Subcutaneous adipose tissue (tissue), 4 donors: Measurements from ENCODE around the gene HOXA6. TPM values are rescaled to one million over a fixed set of nuclear protein-coding genes. Genes with fewer than 3 reads are reported as not detected.

ENCODE experiments used
- total RNA-seq, 4 donors: library from RNA; depleted of rRNA; stranded (reverse); fragments of >200 nt; gene quantifications; one replicate each; pipeline ENCODE4 v1.1.0, GENCODE V29; 2016
- TF ChIP-seq, protein P1 (sequence below): fragments of 450-650 bp; IDR thresholded peaks from one replicate; pipeline ENCODE4 v1.5.1; 2016; ENCODE audit warnings: low read depth, mild to moderate bottlenecking, control low read depth, antibody characterized with exemption, moderate library complexity

Gene HOXA6
- total RNA-seq, 4 donors from 2014 or later: 1.3 to 5.3 (median 2.8) TPM

- TF ChIP-seq, protein P1, sequence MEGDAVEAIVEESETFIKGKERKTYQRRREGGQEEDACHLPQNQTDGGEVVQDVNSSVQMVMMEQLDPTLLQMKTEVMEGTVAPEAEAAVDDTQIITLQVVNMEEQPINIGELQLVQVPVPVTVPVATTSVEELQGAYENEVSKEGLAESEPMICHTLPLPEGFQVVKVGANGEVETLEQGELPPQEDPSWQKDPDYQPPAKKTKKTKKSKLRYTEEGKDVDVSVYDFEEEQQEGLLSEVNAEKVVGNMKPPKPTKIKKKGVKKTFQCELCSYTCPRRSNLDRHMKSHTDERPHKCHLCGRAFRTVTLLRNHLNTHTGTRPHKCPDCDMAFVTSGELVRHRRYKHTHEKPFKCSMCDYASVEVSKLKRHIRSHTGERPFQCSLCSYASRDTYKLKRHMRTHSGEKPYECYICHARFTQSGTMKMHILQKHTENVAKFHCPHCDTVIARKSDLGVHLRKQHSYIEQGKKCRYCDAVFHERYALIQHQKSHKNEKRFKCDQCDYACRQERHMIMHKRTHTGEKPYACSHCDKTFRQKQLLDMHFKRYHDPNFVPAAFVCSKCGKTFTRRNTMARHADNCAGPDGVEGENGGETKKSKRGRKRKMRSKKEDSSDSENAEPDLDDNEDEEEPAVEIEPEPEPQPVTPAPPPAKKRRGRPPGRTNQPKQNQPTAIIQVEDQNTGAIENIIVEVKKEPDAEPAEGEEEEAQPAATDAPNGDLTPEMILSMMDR: no peak
These were observed 34.8 kb upstream of the HOXA6 start for GRCh38 chr7:27182285-27182841.

DNA sequence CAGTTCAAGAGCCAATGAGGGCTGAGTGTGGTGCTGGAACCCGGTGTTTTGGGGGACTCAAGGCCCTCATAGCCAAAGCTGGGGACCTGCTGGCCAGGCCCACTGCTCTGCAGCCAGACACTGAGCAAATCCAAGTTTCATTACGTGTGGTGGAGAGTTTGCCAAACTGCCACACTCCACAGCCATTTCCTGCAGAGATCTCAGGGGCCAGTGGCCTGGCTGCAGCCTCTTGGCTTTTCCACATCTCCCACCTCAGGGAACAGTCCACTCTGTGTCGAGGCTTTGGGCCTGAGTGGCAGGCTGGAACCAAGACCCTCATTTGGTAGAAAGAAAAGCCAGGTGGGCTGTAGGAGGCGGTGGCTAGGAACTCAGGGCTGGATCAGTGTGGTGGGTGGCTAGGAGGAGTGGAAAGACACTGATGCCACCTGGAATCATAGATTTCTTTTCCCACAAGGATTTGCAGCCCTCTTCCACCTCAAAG, 34.3 kb upstream of the HOXA6 start:
- TF ChIP-seq, protein P1: no peak

- TF ChIP-seq, protein P1: no peak
These were observed 33.2 kb upstream of the HOXA6 start for GRCh38 chr7:27180431-27181420.

DNA sequence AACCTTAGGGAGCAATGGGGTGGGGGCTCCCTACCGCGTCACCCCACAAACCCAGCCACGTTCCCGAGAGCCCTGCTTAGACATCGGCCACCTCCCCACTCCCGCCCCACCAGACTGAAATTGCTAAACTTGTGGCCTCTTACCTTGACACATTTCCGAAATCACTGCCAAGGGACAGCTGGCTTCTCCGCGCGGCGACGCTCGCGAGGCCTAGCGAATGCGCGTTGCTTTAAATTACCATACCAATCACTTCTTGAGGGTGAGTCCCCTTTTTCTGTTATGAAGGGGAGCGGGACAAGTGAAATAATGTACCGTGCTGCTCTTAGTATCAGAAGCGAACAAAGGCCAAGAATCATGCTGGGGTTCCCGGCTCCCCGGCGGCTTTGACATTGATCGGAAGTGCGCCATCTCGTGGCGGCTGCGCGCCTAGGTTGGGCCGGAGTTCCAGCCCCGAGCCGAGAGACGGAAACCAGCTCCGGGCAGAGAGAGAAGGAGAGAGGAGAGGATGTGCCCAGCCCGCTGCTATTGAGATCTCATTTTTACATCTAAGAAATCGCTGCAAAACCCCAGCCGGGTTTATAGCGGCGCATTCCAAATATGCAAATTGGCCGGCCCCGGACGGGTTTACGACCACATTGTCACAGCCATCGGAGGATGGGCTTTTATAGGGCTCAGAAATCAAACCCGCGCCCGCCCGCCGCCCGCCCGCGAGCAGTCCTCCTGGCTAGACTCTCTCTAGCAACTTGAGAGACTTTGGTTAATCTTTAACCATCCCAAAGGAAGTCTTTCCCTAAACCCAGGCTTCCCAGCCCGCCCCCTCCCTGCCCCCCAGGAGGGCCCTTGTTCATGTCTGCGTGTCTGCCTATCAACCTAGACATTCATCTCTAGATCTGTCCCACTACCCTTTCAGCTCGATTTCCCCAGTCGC, 32.2 kb upstream of the HOXA6 start:
- TF ChIP-seq, protein P1: no peak

DNA sequence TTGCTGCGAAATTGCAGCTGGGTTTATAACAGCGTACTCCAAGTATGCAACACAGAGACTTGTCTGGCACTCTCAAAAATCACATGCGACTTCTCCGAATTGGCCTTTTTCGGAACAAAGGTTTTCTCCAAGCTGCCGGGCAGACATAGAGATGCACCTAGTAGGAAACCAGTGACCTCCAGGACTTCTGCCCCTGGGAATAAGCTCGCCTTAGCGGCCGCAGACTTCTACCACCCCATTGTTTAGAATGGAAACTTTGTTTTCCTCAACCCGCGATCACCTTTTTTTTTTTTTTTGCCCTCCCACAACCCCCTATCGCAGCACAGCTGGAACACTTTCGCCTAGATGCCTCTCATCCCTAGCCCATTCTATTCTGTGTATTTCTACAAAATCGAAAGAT, 31.5 kb upstream of the HOXA6 start:
- TF ChIP-seq, protein P1: no peak

- TF ChIP-seq, protein P1: no peak
These were observed 30.8 kb upstream of the HOXA6 start for GRCh38 chr7:27178366-27178765.
